GM12892 (cell line): ENCODE data around the gene CFAP251.
"Not testable (repeated sequence)": the region's sequence is repeated elsewhere in the genome, so short reads cannot be mapped to it uniquely, and the experiment has no call there.

Experiments used
- DNase-seq: peaks from one replicate; pipeline ENCODE4 v3.0.0; 2011; ENCODE audit not compliant: insufficient read length
- FAIRE-seq: peaks from 2 replicates; lab custom pipeline; 2011; peaks lifted over from hg19 to GRCh38; lab: Jason Lieb, UNC
- POLR2A ChIP-seq: IDR thresholded peaks from 2 replicates; pipeline ENCODE4 v1.6.1; 2011; ENCODE audit warnings: low read depth, low read length, control low read depth
- POLR2AphosphoS5 ChIP-seq: IDR thresholded peaks from 2 replicates; pipeline ENCODE4 v1.6.1; 2011; ENCODE audit warnings: low read depth, low read length, control low read depth
- TAF1 ChIP-seq: IDR thresholded peaks from 2 replicates; pipeline ENCODE4 v1.6.1; 2011; ENCODE audit warnings: low read depth, mild to moderate bottlenecking, control low read depth, low read length, borderline replicate concordance

Gene CFAP251

DNA sequence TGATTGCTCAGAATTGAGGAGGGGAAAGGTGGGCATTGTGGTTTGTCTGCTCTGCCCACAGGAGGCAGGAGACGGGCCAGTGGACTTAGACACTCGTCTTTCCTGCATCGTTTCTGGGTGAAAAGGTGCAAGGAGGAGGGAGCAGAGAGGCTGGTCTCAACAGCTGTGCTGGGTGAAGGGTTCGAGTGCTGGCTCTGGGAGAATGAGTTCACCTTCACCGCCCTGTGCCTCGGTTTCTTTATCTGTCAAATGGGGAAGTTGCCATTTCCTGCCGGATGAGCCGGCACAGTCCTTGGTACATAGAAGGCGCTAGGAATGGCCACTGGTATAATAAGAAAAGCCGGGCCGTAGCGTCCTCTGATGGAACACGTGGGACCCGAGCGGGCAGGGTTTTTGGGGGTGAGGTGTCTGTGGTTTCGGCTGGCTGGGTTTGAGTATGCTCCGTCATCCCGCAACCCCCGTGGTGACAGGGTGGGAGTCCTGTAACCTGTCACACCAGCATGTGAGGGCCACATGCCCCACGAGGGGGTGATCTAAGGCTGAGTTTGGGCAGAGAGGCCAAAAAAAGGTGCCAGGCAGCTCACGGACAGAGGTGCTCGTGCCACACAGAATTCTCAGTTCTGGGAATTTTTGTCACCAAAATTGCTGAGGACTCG is 110.6 kb downstream of the CFAP251 start:
- DNase-seq (peak; percentile 76), FAIRE-seq (peak; percentile 85)
- TF ChIP-seq POLR2A: no peak
- no peak for TF ChIP-seq TAF1
- TF ChIP-seq POLR2AphosphoS5: no peak

GRCh38 chr12:122029620-122030423 is 111.4 kb downstream of the CFAP251 start:
- peak; percentile 21 for FAIRE-seq
- no peak for DNase-seq
- TF ChIP-seq POLR2A (no peak), POLR2AphosphoS5 (no peak), TAF1 (no peak)

- no peak for TF ChIP-seq TAF1
- TF ChIP-seq POLR2AphosphoS5: no peak
- no peak for TF ChIP-seq POLR2A
- no peak for FAIRE-seq
- no peak for DNase-seq
Observed at GRCh38 chr12:122030424-122031035, 112.1 kb downstream of the CFAP251 start.

DNA sequence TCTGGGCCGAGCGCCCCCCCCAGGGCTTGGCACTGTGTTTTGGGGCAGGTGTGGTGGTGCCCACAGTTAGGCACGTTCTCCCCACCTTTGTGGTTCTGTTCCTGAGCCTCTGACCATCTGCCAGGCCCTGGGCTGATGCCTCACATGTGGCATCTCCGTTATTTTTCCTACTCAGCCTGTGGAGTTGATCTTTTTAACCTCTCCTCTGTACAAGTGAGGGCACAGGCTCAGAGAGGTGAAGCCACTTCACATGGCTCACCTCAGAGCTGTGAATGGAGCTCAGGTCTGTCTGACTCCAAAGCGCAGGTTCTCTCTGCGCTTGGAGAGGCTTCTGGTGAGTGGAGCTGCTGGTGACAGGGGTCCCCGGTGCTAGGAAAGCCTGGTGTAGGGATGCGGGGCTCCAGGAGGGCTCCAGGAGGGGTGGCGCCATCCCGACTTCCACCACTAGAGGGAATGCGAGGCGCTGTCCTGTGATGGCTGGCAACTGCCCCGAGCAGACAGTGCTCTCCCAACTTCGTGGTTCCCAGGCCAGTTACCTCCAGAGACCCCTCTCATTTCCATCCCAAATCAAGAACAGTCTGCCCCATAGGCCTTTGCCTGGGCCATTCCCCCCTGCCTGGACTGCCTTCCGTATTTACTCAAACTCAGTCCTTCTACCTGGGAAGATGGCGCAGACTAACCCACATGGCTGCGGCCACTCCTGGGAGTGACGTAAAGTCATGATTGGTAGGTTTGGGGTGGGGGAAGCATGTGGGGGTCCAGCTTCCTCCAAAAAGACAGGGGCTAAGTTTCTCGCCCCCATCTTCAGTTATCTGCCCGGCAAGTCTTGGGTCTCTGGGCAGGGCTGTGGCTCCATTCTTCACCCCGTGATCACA is 113.2 kb downstream of the CFAP251 start:
- FAIRE-seq: peak; percentile 27
- DNase-seq: no peak
- TF ChIP-seq TAF1 (no peak), POLR2AphosphoS5 (no peak), POLR2A (no peak)

DNA sequence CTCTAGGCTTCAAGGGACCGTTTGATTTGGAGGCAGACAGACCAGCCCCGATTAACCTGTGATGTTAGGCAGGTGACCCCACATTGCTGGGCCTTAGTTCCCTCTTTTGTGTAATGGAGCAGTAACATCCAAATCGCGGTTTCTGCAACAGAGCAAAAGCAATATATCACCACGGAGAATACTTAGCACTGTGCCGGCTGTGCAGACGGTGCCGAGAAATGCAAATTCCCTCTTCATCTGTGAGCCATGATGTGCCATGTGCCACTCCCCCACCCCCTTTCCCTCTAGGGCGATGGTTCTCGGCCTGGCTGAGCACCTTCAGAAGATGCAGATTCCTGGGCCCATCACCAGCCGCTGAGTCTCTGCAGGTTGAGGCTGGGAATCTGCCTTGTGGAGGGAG is 114.2 kb downstream of the CFAP251 start:
- FAIRE-seq: peak; percentile 77
- no peak for DNase-seq
- TF ChIP-seq POLR2A (no peak), POLR2AphosphoS5 (no peak), TAF1 (no peak)

DNA sequence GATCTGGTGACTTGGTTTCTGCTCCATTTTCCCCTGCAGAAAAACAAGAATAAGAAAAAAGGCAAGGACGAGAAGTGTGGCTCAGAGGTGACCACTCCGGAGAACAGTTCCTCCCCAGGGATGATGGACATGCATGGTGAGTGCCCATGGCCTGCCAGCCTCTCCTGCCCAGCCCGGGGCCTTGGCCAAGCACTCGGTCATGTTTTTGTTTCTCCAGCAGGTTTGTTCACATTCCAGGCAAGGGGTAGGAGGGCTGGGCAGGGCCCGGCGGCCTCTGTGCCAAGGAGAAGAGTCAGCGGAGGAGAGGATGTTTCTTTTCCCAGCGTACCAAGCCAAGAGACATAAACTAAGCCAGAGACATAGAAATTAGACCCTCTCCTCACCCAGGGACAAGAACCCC is 116.9 kb downstream of the CFAP251 start:
- DNase-seq (no peak), FAIRE-seq (no peak)
- TF ChIP-seq TAF1: no peak
- no peak for TF ChIP-seq POLR2AphosphoS5
- no peak for TF ChIP-seq POLR2A

DNA sequence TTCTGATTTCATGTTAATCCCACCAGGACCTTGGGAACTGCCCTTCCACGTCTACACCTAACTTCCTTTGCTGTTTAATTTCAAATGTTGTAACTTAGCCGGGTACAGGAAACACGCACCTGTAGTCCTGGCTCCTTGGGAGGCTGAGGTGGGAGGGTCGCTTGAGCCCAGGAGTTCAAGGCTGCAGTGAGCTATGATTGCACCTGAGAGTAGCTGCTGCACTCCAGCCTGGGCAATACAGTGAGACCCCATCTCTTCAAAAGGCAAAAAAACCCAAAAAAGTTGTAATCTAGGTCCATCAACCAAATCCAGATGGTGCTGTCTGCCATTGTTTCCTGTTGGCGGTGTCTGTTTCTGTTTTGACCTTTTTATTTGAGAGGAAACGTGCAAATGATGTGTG is 117.8 kb downstream of the CFAP251 start:
- TF ChIP-seq POLR2A: no peak
- FAIRE-seq: no peak

GRCh38 chr12:122040579-122041386 is 122.4 kb downstream of the CFAP251 start:
- TF ChIP-seq TAF1: no peak
- TF ChIP-seq POLR2AphosphoS5: no peak
- TF ChIP-seq POLR2A: no peak
- FAIRE-seq (no peak), DNase-seq (no peak)

More for the DNA sequence above, 117.8 kb downstream of the CFAP251 start:
- DNase-seq: no peak

GRCh38 chr12:122041458-122041857 is 123.1 kb downstream of the CFAP251 start:
- not testable (repeated sequence) for DNase-seq, FAIRE-seq

DNA sequence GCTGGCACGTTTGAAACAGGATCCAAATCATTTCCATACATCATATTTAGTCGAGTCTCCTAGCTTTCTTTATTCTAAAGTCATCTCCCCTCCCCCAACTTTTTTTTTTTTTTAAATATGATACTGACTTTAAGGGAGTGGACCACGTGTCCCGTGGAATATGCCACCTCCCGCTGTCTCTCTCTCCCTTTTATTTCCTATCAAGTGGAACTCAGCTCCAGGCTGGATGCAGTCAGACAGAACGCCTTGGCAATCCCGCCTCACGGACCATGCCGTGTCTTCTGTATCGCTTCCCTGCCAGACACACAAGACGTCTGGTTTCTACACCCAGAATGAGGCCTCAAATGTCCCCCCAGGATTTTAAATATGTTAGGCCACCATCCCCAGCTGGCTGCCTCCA is 124.5 kb downstream of the CFAP251 start:
- no peak for FAIRE-seq
- no peak for DNase-seq
- no peak for TF ChIP-seq TAF1
